HepG2 (cell line): ENCODE measurements around the gene C12orf60. TPM values are rescaled to one million over a fixed set of nuclear protein-coding genes. Genes with fewer than 3 reads are reported as not detected.

Source experiments
- ATAC-seq: fragments of 200-7000 bp; cut with Tn5 transposase; 3 replicates; pipeline ENCODE4 v1.9.1; 2020; ENCODE audit warnings: mild to moderate bottlenecking, moderate library complexity
- BruUV-seq: library from RNA; stranded (reverse); fragments of 400-500 nt; replicated peaks from 2 replicates; lab custom pipeline; 2021; lab: Mats Ljungman, UMichigan
- CTCF ChIA-PET: fragments of 300-600 bp; formaldehyde crosslinking; extraction: SDS; loops from one replicate; lab custom pipeline; 2021; ENCODE audit warnings: low total read pairs, inconsistent platforms, low intra/inter-chr PET ratio; lab: Yijun Ruan, JAX
- POLR2A ChIA-PET: fragments of 350-600 bp; sonication (Branson Sonifier 250); formaldehyde crosslinking; loops from one replicate; lab custom pipeline; 2020; ENCODE audit warnings: antibody characterized with exemption, inconsistent platforms; lab: Yijun Ruan, JAX
- DNase-seq: peaks from one replicate; pipeline ENCODE4 v3.0.0-alpha.2; 2015; ENCODE audit warnings: low spot score
- FAIRE-seq: peaks from 3 replicates; lab custom pipeline; 2011; peaks lifted over from hg19 to GRCh38; lab: Jason Lieb, UNC
- H2AFZ ChIP-seq: one replicate; pipeline ENCODE4 v1.6.1; 2011; ENCODE audit warnings: low read length, inconsistent platforms
- H3K27ac ChIP-seq: fragments of 300-600 bp; 3 replicates; pipeline ENCODE4 v1.8.0; 2011; ENCODE audit warnings: mixed run types, mild to moderate bottlenecking, mixed read lengths, low read length, inconsistent platforms; ENCODE audit not compliant: insufficient read depth; ENCODE audit errors: extremely low read length
- H3K27me3 ChIP-seq, 2 experiments: fragments of 200-600 bp in 1 of 2; 2 replicates in 1 of 2; 3 replicates in 1 of 2; pipeline versions ENCODE4 v1.6.0 to v1.8.0; 2011; ENCODE audit warnings: low read length in 2 of 2, mild to moderate bottlenecking in 2 of 2, moderate library complexity in 2 of 2, inconsistent platforms in 1 of 2; ENCODE audit not compliant: insufficient read depth in 2 of 2, control insufficient read depth in 1 of 2
- H3K36me3 ChIP-seq, 2 experiments: fragments of 200-600 bp in 1 of 2; replicated peaks in 1 of 2; 2 replicates in 1 of 2; 3 replicates in 1 of 2; pipeline versions ENCODE4 v1.5.1 to v1.8.0; 2011; ENCODE audit warnings: low read length in 2 of 2, inconsistent platforms in 1 of 2; ENCODE audit not compliant: insufficient read depth in 2 of 2, control insufficient read depth in 1 of 2
- H3K4me1 ChIP-seq: 2 replicates; pipeline ENCODE4 v1.5.1; 2012; ENCODE audit warnings: low read length, inconsistent platforms; ENCODE audit not compliant: insufficient read depth
- H3K4me2 ChIP-seq: 2 replicates; pipeline ENCODE4 v1.6.0; 2011; ENCODE audit warnings: low read depth, low read length, inconsistent platforms
- H3K4me3 ChIP-seq, 3 experiments: fragments of 200-600 bp in 1 of 3; sonication (generic), shearing (Covaris generic) in 1 of 3; replicated peaks in 1 of 3; 2 replicates each; pipeline ENCODE4 v1.5.1; 2011 to 2016; ENCODE audit warnings: low read length in 3 of 3, inconsistent platforms in 2 of 3, low read depth in 2 of 3, mild to moderate bottlenecking in 2 of 3, control low read depth in 1 of 3, mixed read lengths in 1 of 3; ENCODE audit not compliant: insufficient read depth in 1 of 3
- H3K79me2 ChIP-seq: one replicate; pipeline ENCODE4 v1.6.1; 2011; ENCODE audit warnings: low read length, inconsistent platforms; ENCODE audit not compliant: insufficient read depth
- H3K9ac ChIP-seq: 2 replicates; pipeline ENCODE4 v1.6.0; 2011; ENCODE audit warnings: mild to moderate bottlenecking, low read depth, low read length, inconsistent platforms; ENCODE audit not compliant: insufficient read depth
- H3K9me3 ChIP-seq: 2 replicates; pipeline ENCODE4 v1.5.1; 2012; ENCODE audit warnings: mild to moderate bottlenecking, low read length
- H4K20me1 ChIP-seq: 2 replicates; pipeline ENCODE4 v1.6.0; 2011; ENCODE audit warnings: inconsistent platforms, mild to moderate bottlenecking, low read length, moderate library complexity; ENCODE audit not compliant: insufficient read depth
- AKAP8 ChIP-seq: sonication (generic); formaldehyde crosslinking; IDR thresholded peaks from 2 replicates; pipeline ENCODE4 v1.5.1; 2020; ENCODE audit warnings: mild to moderate bottlenecking, missing genetic modification reagents
- CEBPB ChIP-seq: IDR thresholded peaks from 2 replicates; pipeline ENCODE4 v1.6.1; 2011; ENCODE audit warnings: low read depth, low read length, improper control_type of control experiment, borderline replicate concordance
- FOSL1 ChIP-seq: sonication (generic); formaldehyde crosslinking; IDR thresholded peaks from 2 replicates; pipeline ENCODE4 v1.9.0; 2021; ENCODE audit warnings: missing genetic modification reagents, borderline replicate concordance
- IRX3 ChIP-seq: sonication (generic); formaldehyde crosslinking; IDR thresholded peaks from 2 replicates; pipeline ENCODE4 v1.8.1; 2023; ENCODE audit warnings: mild to moderate bottlenecking, low read depth, missing genetic modification reagents, borderline replicate concordance
- KDM1A ChIP-seq: IDR thresholded peaks from 2 replicates; pipeline ENCODE4 v1.6.1; 2016; ENCODE audit warnings: missing compliant biosample characterization
- SATB2 ChIP-seq: sonication (generic); formaldehyde crosslinking; IDR thresholded peaks from 2 replicates; pipeline ENCODE4 v1.5.0; 2020; ENCODE audit warnings: missing genetic modification reagents
- SMYD3 ChIP-seq: sonication (generic); formaldehyde crosslinking; IDR thresholded peaks from 2 replicates; pipeline ENCODE4 v1.8.1; 2023; ENCODE audit warnings: mild to moderate bottlenecking, missing genetic modification reagents
- TARDBP ChIP-seq: sonication (generic); formaldehyde crosslinking; IDR thresholded peaks from 2 replicates; pipeline ENCODE4 v1.8.0; 2022; ENCODE audit warnings: mild to moderate bottlenecking, missing genetic modification reagents
- ZFP62 ChIP-seq: sonication (generic); formaldehyde crosslinking; IDR thresholded peaks from 2 replicates; pipeline ENCODE4 v1.4.0; 2020; ENCODE audit warnings: missing genetic modification reagents
- ZNF33A ChIP-seq: sonication (generic); formaldehyde crosslinking; IDR thresholded peaks from 2 replicates; pipeline ENCODE4 v1.5.1; 2020; ENCODE audit warnings: missing genetic modification reagents, mild to moderate bottlenecking, moderate library complexity, borderline replicate concordance
- ZNF713 ChIP-seq: sonication (generic); formaldehyde crosslinking; IDR thresholded peaks from 2 replicates; pipeline ENCODE4 v1.4.0; 2020; ENCODE audit warnings: mild to moderate bottlenecking, missing genetic modification reagents
- WGBS: methylation state at CpG from one replicate; pipeline ENCODE4 v1.1.6; 2017; ENCODE audit warnings: low lambda C conversion rate; 5-methylcytosine and 5-hydroxymethylcytosine counted together
- in situ Hi-C: cut with HindIII; loops from 2 replicates; pipeline ENCODE4 v1.10.0; 2017; ENCODE audit warnings: low pct_unique_long_range_greater_than_20kb; ENCODE audit not compliant: extremely low pct_ligation_motif_present
- intact Hi-C: fragments of 100-400 bp; cut with micrococcal nuclease; formaldehyde crosslinking; loops from one replicate; pipeline ENCODE4 v1.10.0; 2022; ENCODE audit not compliant: unreplicated experiment
- polyA plus RNA-seq, 8 experiments: library from polyadenylated mRNA; depleted of rRNA in 3 of 8; stranded (reverse) in 7 of 8; unstranded in 1 of 8; fragments of >200 nt; fragmentation: Illumina TruSeq in 4 of 8; extraction: Trizol in 4 of 8; gene quantifications; 2 replicates each; pipeline versions ENCODE4 v1.2.1 to v1.2.3, GENCODE V29; 2011 to 2016; ENCODE audit warnings: low read depth in 4 of 8, missing spikeins in 1 of 8, mixed read lengths in 1 of 8; ENCODE audit not compliant: insufficient read depth in 1 of 8
- total RNA-seq, 5 experiments: library from RNA; depleted of rRNA; stranded (reverse); fragments of >200 nt; fragmentation: Illumina TruSeq; extraction: Trizol; gene quantifications; 2 replicates each; pipeline ENCODE4 v1.2.3, GENCODE V29; 2016; ENCODE audit warnings: low read depth in 1 of 5
- TF ChIP-seq, protein P1 (sequence below): sonication (generic); formaldehyde crosslinking; IDR thresholded peaks from 2 replicates; pipeline ENCODE4 v1.4.0; 2020; ENCODE audit warnings: mild to moderate bottlenecking, missing genetic modification reagents
- TF ChIP-seq, protein P2 (sequence below): sonication (generic); formaldehyde crosslinking; IDR thresholded peaks from 2 replicates; pipeline ENCODE4 v1.4.0; 2020; ENCODE audit warnings: missing genetic modification reagents
- TF ChIP-seq, protein P3 (sequence below): sonication (generic); formaldehyde crosslinking; IDR thresholded peaks from 2 replicates; pipeline ENCODE4 v1.5.1; 2020; ENCODE audit warnings: missing genetic modification reagents, mild to moderate bottlenecking, borderline replicate concordance
- TF ChIP-seq, protein P4 (sequence below): sonication (generic); formaldehyde crosslinking; IDR thresholded peaks from 2 replicates; pipeline ENCODE4 v1.4.0; 2020; ENCODE audit warnings: missing genetic modification reagents

Gene C12orf60
- total and polyA plus RNA-seq, 2 of the 13 experiments (the other 11 are each of a cell fraction or from before 2014, with no cell fraction given) = 0.55 to 1.4 TPM

DNA sequence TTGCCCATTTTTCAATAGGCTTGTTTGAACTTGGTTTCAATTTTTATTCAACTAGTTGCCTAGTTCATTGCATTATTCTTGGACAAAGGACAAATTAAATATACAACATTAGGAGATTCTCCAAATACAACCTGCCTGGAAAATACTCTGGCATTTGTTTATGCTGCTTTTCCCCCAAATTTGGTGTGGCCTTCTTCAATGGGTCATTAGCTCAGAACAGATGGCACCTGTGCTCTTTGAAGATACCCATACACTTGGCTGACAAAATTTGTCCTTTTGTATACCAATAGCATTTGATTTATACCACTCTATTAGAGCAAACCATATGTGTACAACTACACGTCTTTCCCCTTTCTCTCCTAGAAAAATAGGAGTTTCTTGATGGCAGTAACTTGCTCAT lies 35.9 kb upstream of the C12orf60 start:
- Histone ChIP-seq H3K9ac (no peak overlapping the region), H3K27ac (no peak overlapping the region), H3K4me3 (no peak overlapping the region), H4K20me1 (peaks cover 3% of the 10 kb centered on the region; the same call in 1 of the 2 replicates), H3K79me2 (peaks cover 37% of the 10 kb centered on the region), H3K9me3 (no peaks in the 10 kb centered on the region), H3K27me3 (no peaks in the 10 kb centered on the region; a peak in 1 of 5 replicates), H3K36me3 (no peaks in the 10 kb centered on the region)
- ATAC-seq (no peak), DNase-seq (no peak), FAIRE-seq (no peak)
- WGBS = 90% methylated on average over 1 of the region's 1 CpG
- no TSS peak for BruUV-seq
- POLR2A ChIA-PET = no interaction called here
- intact Hi-C loops (no loop called here), in situ Hi-C loops (no loop called here)
- TF ChIP-seq SATB2 (CRISPR knock-in tag) = no peak
- no peak for TF ChIP-seq SMYD3 (CRISPR knock-in tag)
- no peak for TF ChIP-seq CEBPB
- TF ChIP-seq KDM1A (CRISPR knock-in tag) = no peak
- TF ChIP-seq, protein P1, sequence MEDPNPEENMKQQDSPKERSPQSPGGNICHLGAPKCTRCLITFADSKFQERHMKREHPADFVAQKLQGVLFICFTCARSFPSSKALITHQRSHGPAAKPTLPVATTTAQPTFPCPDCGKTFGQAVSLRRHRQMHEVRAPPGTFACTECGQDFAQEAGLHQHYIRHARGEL = no peak
- TF ChIP-seq, protein P2, sequence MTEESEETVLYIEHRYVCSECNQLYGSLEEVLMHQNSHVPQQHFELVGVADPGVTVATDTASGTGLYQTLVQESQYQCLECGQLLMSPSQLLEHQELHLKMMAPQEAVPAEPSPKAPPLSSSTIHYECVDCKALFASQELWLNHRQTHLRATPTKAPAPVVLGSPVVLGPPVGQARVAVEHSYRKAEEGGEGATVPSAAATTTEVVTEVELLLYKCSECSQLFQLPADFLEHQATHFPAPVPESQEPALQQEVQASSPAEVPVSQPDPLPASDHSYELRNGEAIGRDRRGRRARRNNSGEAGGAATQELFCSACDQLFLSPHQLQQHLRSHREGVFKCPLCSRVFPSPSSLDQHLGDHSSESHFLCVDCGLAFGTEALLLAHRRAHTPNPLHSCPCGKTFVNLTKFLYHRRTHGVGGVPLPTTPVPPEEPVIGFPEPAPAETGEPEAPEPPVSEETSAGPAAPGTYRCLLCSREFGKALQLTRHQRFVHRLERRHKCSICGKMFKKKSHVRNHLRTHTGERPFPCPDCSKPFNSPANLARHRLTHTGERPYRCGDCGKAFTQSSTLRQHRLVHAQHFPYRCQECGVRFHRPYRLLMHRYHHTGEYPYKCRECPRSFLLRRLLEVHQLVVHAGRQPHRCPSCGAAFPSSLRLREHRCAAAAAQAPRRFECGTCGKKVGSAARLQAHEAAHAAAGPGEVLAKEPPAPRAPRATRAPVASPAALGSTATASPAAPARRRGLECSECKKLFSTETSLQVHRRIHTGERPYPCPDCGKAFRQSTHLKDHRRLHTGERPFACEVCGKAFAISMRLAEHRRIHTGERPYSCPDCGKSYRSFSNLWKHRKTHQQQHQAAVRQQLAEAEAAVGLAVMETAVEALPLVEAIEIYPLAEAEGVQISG = no peak
- no peak for TF ChIP-seq AKAP8 (CRISPR knock-in tag)
- no peak for TF ChIP-seq ZNF33A
- TF ChIP-seq FOSL1 = no peak
- TF ChIP-seq, protein P3, sequence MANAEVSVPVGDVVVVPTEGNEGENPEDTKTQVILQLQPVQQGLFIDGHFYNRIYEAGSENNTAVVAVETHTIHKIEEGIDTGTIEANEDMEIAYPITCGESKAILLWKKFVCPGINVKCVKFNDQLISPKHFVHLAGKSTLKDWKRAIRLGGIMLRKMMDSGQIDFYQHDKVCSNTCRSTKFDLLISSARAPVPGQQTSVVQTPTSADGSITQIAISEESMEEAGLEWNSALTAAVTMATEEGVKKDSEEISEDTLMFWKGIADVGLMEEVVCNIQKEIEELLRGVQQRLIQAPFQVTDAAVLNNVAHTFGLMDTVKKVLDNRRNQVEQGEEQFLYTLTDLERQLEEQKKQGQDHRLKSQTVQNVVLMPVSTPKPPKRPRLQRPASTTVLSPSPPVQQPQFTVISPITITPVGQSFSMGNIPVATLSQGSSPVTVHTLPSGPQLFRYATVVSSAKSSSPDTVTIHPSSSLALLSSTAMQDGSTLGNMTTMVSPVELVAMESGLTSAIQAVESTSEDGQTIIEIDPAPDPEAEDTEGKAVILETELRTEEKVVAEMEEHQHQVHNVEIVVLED = no peak
- no peak for TF ChIP-seq TARDBP (CRISPR knock-in tag)
- TF ChIP-seq, protein P4, sequence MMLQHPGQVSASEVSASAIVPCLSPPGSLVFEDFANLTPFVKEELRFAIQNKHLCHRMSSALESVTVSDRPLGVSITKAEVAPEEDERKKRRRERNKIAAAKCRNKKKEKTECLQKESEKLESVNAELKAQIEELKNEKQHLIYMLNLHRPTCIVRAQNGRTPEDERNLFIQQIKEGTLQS = no peak
- TF ChIP-seq IRX3 = no peak
- TF ChIP-seq ZFP62 = no peak
- no peak for TF ChIP-seq ZNF713 (CRISPR knock-in tag)
- TF ChIP-seq, all 625 proteins: peak for 0
- Histone ChIP-seq H3K4me1 (peaks cover 29% of the 10 kb centered on the region), H3K4me2 (no peak overlapping the region), H2AFZ (no peak overlapping the region)
- CTCF ChIA-PET = no interaction called here
